Ovary (tissue), 3 donors: ENCODE results near the gene LLCFC1.

Experiments
- EP300 ChIP-seq: sonication (generic); formaldehyde crosslinking; IDR thresholded peaks from one replicate; pipeline ENCODE4 v1.6.1; 2017; ENCODE audit warnings: antibody characterized with exemption
- POLR2A ChIP-seq: fragments of 450-650 bp; IDR thresholded peaks from one replicate; pipeline ENCODE4 v1.6.1; 2017; ENCODE audit warnings: antibody characterized with exemption, mild to moderate bottlenecking, moderate library complexity
- TF ChIP-seq, protein P1 (sequence below), 3 donors: fragments of 450-650 bp in 2 of 3; fragments of 200-600 bp in 1 of 3; IDR thresholded peaks; one replicate each; pipeline versions ENCODE4 v1.5.1 to v1.8.0; 2016 to 2022; ENCODE audit warnings: antibody characterized with exemption in 3 of 3, mild to moderate bottlenecking in 1 of 3
- donor health status: DM: no; HTN: no; CAD: no.

DNA sequence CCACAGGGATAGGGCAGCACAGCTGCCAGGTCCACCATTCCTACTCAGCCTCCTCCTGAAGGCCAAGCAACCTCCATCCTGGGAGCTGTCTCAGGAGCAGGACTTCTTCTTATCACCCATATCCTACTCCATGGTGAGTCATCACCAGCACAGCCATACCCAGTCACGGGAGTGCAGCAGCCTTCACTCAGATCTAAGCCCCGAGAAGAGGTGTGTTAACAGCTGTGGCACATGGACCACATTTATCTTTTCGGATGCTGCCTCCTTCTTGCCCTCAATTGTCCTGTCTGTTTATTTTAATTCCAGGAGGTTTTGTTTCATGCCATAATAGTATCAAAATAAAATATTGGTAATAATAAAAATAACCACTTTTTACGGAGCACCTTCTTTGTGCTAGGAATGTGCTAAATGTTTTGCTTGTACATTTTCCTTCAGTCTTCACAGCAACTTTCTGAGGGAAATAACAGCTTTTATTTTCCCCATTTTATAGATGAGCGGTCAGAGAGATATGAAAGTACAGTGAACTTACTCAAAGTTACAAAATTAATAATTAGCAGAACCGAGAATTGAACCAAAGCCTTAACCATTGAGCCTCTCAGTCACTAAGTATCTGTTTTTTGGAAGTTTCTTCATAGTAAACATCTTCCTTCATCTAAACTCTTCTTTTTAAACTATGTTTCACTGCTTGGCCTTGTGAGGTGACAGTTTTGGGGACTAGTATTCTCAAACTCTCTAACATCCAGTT, 25.4 kb downstream of the LLCFC1 start:
- TF ChIP-seq, protein P1, sequence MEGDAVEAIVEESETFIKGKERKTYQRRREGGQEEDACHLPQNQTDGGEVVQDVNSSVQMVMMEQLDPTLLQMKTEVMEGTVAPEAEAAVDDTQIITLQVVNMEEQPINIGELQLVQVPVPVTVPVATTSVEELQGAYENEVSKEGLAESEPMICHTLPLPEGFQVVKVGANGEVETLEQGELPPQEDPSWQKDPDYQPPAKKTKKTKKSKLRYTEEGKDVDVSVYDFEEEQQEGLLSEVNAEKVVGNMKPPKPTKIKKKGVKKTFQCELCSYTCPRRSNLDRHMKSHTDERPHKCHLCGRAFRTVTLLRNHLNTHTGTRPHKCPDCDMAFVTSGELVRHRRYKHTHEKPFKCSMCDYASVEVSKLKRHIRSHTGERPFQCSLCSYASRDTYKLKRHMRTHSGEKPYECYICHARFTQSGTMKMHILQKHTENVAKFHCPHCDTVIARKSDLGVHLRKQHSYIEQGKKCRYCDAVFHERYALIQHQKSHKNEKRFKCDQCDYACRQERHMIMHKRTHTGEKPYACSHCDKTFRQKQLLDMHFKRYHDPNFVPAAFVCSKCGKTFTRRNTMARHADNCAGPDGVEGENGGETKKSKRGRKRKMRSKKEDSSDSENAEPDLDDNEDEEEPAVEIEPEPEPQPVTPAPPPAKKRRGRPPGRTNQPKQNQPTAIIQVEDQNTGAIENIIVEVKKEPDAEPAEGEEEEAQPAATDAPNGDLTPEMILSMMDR (IDR thresholded peaks at IDR 0.05): no peak
- TF ChIP-seq POLR2A (no peak), EP300 (no peak)
